AG04449 (cell line): ENCODE results near the gene SLC12A3.

ENCODE experiments used
- CTCF ChIA-PET: fragments of 350-600 bp; formaldehyde crosslinking; extraction: SDS; loops from one replicate; lab custom pipeline; 2021; ENCODE audit warnings: antibody characterized with exemption; lab: Yijun Ruan, JAX
- POLR2A ChIA-PET: fragments of 400-600, 350-600 bp; formaldehyde crosslinking; extraction: SDS; loops from one replicate; lab custom pipeline; 2020; ENCODE audit warnings: antibody characterized with exemption, inconsistent platforms; lab: Yijun Ruan, JAX
- DNase-seq: peaks from one replicate; pipeline ENCODE4 v3.0.0-alpha.2; 2010; ENCODE audit warnings: low read depth, low spot score
- H3K4me3 ChIP-seq: 2 replicates; pipeline ENCODE4 v1.5.1; 2011; ENCODE audit warnings: low read depth, mild to moderate bottlenecking, control low read depth, low read length
- TF ChIP-seq, protein P1 (sequence below): IDR thresholded peaks from one replicate; pipeline ENCODE4 v1.5.1; 2011; ENCODE audit warnings: mild to moderate bottlenecking, moderate library complexity, low read length, control low read depth, inconsistent platforms; ENCODE audit not compliant: insufficient read depth; ENCODE audit errors: missing control alignments

The SLC12A3 gene

DNA sequence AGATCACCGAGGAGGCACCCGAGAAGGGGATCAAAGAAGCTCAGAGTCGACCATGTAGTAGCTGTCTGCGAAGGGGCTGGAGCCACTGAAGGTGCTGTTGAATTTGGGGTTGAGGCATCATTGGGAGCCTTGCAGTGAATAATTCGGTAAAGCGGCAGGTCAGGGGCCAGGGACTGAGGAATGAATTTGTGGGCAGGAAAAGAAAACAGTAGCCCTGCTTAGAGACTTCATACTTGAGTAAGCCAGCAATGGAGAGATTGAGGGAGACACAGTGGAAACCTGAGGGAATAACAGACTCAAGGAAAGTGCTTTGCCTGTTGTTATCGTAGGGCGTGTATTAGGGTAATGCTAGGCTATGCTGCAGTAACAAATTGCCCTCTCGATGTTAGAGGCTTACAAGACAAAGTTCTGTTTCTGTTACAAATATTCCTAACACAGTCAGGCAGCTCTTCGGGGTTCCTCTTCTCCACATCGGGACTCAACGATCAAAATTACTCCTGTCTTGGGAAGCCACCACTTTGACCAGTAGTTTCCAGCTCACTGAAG is 53.5 kb downstream of the SLC12A3 start:
- TF ChIP-seq, protein P1, sequence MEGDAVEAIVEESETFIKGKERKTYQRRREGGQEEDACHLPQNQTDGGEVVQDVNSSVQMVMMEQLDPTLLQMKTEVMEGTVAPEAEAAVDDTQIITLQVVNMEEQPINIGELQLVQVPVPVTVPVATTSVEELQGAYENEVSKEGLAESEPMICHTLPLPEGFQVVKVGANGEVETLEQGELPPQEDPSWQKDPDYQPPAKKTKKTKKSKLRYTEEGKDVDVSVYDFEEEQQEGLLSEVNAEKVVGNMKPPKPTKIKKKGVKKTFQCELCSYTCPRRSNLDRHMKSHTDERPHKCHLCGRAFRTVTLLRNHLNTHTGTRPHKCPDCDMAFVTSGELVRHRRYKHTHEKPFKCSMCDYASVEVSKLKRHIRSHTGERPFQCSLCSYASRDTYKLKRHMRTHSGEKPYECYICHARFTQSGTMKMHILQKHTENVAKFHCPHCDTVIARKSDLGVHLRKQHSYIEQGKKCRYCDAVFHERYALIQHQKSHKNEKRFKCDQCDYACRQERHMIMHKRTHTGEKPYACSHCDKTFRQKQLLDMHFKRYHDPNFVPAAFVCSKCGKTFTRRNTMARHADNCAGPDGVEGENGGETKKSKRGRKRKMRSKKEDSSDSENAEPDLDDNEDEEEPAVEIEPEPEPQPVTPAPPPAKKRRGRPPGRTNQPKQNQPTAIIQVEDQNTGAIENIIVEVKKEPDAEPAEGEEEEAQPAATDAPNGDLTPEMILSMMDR = no peak
- ChIA-PET POLR2A (interaction anchor here (3.2 kb wide), 1 partner anchor 13 kb away, joined by 13 read pairs; the partner anchor contains the start of gene HERPUD1), CTCF (interaction anchor here (1.5 kb wide), 1 partner anchor 51 kb away, joined by 3 read pairs; no protein-coding TSS in a partner anchor)
- DNase-seq = no peak
- no peak overlapping the region for H3K4me3 ChIP-seq

DNA sequence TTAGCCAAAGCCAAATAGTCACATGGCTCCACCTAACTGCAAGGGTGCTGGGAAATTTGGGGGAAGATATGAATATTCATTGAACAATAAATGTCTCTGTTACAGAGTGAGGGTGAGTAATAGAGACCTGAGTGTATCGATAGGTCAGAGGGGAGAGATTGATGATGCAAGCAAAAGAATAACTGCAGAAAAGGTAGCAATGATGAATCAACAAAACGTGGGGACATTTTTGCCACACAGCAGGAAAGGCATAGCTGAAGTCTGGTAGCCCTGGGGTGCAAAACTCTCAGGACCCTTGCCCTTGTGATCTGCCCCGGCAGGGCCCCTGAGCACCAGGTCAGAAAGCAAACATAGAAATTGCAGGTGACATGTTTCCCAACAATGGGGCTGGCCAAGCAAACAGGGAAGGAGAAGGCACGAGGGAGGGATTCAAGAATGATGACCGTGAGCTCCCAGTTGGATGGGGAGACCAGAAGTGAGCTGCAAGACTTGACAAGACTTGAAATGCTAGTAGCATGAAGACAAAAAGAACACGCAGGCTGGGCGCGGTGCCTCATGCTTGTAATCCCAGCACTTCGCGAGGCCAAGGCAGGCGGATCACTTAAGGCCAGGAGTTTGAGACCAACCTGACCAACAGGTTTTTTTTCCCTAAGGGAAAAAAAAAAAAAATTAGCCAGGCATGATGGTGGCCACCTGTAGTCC is 54.2 kb downstream of the SLC12A3 start:
- TF ChIP-seq, protein P1 = no peak
- H3K4me3 ChIP-seq = no peak overlapping the region
- ChIA-PET POLR2A (interaction anchor here (3.2 kb wide), 1 partner anchor 12 kb away, joined by 13 read pairs; the partner anchor contains the start of gene HERPUD1), CTCF (interaction anchor here (1.0 to 1.5 kb wide), 2 partner anchors 44 to 52 kb away, joined by 3 to 4 read pairs; no protein-coding TSS in a partner anchor)
- no peak for DNase-seq

DNA sequence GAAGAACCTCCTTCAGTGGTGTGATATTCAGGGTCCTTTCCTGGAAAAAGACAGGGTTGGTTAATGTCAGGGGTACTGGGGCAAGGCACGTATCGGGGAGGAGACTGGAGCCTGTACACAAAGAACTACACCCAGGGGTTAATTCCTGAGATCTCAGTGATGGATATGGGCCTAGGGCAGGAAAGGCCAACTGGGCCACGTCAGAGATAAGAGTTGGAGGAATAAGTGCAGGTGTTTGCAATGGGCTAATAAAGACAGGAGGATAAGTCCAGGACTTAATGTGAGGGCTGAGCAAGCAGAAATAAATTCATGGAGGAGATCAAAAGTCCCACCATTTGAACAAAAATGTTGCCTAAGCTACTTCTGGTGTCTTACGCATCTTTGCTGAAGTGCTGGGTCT is 56.6 kb downstream of the SLC12A3 start:
- DNase-seq = no peak
- CTCF ChIA-PET = no interaction called here
- TF ChIP-seq, protein P1 = no peak
- H3K4me3 ChIP-seq = no peak overlapping the region
- POLR2A ChIA-PET = no interaction called here

DNA sequence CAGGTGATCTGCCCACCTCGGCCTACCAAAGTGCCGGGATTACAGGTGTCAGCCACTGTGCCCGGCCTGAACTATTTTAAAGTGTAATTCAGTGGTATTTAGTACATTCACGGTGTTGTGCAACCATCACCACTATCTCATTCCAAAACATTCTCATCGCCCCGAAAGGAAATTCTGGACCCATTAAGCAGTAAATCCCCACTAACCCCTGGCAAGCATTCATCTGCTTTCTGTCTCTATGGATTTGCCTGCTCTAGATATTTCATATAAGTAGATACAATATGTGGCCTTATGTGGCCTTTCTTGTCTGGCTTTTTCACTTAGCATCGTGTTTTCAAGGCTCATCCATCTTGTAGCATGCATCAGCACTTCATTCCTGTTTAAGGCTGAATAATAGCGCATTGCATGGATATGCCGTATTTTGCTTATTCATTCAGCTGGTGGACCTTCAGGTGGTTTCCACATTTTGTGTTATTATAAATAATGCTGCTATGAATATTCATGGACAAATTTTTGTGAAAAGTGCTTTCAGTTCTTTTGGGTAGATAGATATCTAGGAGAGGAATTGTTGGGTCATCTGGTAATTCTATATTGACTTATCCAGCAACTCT is 58.6 kb downstream of the SLC12A3 start:
- DNase-seq = peak; percentile 52
- H3K4me3 ChIP-seq = no peak overlapping the region
- POLR2A ChIA-PET = no interaction called here
- TF ChIP-seq, protein P1 = no peak
- CTCF ChIA-PET = no interaction called here

DNA sequence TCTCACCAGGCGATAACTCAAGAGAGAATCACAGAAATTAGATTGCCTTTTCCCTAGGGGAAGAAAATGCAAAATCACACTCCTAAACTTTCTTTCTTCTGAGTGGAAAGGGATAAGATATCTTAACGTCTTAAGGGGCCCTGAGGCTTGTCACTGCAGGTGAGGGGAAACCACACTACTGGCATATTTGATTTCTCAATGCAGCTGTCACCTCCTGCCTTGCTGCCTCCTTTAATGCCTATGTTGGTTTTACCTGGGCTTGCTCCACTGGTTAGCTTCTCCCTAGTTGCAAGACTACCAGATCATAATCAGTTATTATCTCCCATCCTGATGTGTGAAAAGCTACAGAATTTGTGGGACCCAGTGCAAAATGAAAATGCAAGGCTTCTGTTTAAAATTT is 62.5 kb downstream of the SLC12A3 start:
- no peak for DNase-seq
- TF ChIP-seq, protein P1 = no peak
- POLR2A ChIA-PET = no interaction called here
- CTCF ChIA-PET = interaction anchor here (0.8 to 2.3 kb wide), 4 partner anchors 15 to 76 kb away, joined by 4 to 8 read pairs (median 6); no protein-coding TSS in a partner anchor
- no peak overlapping the region for H3K4me3 ChIP-seq

DNA sequence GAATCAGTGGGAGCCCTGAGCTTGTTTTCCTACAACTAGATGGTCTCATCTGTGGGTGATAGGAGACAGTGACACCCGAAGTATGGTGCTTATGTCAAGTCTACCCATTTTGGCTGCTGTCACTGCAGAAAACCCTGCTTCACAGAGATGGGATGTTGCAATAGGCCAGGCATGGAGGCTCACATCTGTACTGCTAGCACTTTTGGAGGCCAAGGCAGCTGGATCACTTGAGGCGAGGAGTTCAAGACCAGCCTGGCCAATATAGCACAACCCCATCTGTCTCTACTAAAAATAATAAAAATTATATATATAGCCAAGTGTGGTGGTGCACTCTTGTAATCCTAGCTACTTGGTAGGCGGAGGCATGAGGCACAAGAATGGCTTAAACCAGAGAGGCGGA is 64.6 kb downstream of the SLC12A3 start:
- TF ChIP-seq, protein P1 = no peak
- no peak for DNase-seq
- ChIA-PET CTCF (no interaction called here), POLR2A (no interaction called here)
- no peak overlapping the region for H3K4me3 ChIP-seq
